Activated gamma-delta T cell treated with anti-CD3 and anti-CD28 coated beads, Interleukin-2, amount 50 U/mL, for 16 hours (primary cell): ENCODE measurements around the gene CNKSR3.

ENCODE experiments used
- DNase-seq: peaks from one replicate; pipeline ENCODE4 v3.0.0-alpha.2; 2020; ENCODE audit warnings: low read depth

CNKSR3 gene

DNA sequence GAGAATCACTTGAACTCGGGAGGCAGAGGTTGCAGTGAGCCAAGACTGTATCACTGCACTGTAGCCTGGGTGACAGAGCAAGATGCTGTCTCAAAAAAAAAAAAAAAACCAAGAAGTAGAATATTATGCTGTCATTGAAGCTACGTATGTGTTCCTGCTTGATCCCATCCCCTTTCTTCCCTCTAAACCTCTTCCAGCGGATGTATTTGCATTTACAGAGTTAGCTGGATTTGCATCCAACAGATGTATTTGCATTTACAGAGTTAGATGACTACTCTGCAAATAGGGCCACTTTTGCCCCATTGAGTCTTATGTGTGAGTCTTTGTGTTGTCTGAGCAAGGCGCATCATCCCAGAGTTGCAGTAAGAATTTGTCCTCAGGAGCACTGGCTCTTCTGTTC, 128.9 kb downstream of the CNKSR3 start:
- no peak for DNase-seq

- DNase-seq: no peak
Observed at GRCh38 chr6:154380741-154381140, 129.7 kb downstream of the CNKSR3 start.

DNA sequence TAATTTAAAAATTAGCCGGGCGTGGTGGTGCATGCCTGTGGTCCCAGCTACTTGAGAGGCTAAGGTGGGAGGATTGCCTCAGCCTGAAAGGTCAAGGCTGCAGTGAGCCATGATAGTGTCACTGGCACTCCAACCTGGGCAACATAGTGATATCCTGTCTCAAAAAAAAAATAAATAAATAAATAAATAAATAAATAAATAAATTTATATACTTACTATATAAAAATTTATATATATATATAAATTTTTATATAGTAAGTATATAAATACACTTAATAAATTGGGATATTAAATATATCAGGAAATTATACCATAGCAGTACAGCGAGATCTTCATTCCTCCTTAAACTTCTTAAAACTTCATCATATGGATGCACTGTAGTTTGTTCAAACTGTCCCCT, 130.9 kb downstream of the CNKSR3 start:
- no peak for DNase-seq

- DNase-seq: no peak
Observed at GRCh38 chr6:154378518-154378917, 132.0 kb downstream of the CNKSR3 start.

GRCh38 chr6:154377726-154378125, 132.8 kb downstream of the CNKSR3 start:
- DNase-seq: no peak

DNA sequence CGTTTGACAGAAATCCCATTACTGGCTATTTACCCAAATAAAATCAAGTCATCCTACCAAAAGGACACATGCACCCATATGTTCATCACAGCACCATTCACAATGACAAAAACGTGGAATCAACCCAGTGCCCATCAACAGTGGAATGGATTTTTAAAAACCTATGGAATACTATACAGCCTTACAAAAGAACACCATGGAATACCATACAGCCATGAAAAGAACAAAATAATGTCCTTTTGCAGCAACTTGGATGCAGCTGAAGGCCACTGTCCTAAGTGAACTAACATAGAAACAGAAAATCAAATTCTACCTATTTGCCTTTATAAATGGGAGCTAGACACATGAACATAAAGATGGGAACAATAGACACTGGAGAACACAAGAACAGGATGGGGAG, 136.5 kb downstream of the CNKSR3 start:
- DNase-seq: no peak

DNA sequence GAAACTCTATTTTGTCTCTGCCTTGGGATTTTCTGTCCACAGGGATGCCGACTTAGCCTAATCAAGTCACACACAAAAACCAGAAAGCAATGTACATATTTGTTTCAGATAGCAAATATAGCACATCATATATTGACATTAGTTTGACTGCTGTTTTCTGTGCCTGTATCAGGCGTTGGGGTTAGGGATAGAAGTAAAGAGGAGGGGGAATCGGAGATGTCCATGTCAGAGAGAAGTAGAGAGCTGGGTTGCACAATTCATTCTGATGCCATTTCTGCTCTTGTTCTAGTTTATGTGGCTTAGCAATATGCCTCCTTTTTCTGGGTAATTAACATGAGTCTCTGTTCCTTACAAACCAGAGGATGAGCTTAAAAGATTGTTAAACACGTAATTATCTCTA, 139.2 kb downstream of the CNKSR3 start:
- DNase-seq: no peak

DNA sequence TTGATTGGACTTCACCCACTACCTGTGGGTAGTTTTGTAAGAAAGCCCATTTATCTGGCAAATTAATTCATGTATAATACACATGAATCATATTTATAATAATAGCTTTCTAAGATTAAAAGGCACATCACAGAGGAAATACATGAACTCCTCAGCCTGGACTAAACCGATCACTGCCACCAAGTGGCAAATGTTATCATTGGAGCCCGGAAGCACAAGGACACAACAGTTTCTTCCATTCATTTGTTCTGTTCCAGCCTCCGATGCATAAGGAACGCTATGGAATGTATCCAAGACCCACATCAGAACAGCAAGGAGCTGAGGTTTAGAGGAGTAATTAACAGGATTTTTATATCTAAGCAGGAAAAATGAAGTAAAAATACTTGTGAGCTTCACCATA, 139.9 kb downstream of the CNKSR3 start:
- no peak for DNase-seq

- DNase-seq: no peak
Observed at GRCh38 chr6:154367839-154368695, 142.4 kb downstream of the CNKSR3 start.

DNA sequence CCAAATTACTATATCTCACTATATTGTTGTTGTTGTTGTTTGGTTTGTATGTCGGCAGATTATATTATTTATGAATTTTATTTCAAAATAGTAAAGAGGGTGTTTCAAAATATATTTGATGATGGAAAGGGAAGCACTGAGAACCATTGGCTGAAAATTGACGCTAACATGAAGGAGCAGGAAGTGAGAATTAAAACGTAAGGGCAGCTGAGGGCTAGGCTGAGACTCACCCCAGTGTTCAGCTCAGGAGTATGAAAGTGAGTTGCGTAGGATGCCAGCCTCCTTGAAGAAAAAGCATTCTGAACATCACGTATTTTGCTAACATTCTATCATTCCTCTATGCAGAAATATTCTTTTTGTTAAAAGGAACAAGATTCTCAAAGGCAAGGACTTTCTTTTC, 143.1 kb downstream of the CNKSR3 start:
- DNase-seq: no peak

DNA sequence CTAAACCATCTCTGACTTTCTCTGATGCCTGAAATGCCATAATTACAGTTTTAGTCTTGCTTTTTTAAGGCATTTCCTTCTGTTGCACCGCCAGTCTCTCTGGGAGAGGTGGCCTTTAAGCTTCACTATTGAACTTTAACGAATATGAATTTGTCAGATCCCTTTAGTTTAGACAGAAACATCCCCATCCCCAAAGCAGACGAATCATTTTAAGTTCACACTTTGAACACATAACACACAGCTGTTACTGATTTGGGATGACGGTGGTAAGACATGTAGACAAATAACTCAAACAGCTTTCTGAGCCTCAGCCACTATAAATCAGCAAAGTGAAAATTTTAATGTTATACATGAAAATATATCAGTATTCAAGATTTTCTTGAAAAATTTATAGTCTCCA, 146.7 kb downstream of the CNKSR3 start:
- no peak for DNase-seq

DNA sequence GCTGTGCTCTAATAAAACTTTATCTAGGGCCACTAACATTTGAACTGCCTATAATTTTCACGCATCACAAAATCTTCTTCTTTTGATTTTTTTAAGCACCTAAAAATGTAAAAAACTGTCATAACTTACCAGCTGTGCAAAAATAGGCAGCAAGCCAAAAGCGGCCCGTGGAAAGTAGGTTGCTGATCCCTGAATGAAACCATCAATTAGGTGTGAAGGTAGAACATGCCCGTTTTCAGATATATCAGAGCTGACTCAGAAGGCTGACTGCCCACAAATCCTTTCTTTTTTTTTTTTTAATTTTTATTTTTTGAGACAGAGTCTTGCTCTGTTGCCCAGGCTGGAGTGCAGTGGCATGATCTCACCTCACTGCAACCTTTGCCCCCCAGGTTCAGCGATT, 149.0 kb downstream of the CNKSR3 start:
- no peak for DNase-seq

DNA sequence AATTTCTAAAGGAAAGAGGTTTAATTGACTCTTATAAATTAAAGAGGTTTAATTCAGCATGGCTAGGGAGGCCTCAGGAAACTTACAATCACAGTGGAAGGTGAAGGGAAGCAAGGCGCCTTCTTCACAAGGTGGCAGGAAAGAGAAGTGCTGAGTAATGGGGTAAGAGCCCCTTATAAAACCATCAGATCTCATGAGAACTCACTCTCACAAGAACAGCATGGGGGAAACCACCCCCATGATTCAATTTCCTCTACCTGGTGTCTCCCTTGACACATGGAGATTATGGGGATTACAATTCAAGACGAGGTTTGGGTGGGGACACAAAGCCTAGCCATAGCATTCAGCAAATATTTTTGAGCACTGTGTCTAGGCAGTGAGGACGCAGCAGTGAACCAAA, 150.0 kb downstream of the CNKSR3 start:
- DNase-seq: no peak

DNA sequence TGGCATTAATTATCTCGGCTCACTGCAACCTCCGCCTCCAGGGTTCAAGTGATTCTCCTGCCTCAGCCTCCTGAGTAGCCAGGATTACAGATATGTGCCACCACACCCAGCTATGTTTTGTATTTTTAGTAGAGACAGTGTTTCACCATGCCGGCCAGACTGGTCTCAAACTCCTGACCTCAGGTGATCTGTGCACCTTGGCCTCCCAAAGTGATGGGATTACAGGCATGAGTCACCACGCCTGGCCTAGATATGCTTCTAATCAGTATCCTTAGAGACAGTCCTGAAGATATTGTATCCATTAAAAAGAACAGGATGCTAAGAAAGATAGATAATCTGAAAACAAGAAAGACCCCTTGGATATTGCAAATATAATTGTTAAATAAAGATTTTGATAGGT, 150.8 kb downstream of the CNKSR3 start:
- DNase-seq: no peak

DNA sequence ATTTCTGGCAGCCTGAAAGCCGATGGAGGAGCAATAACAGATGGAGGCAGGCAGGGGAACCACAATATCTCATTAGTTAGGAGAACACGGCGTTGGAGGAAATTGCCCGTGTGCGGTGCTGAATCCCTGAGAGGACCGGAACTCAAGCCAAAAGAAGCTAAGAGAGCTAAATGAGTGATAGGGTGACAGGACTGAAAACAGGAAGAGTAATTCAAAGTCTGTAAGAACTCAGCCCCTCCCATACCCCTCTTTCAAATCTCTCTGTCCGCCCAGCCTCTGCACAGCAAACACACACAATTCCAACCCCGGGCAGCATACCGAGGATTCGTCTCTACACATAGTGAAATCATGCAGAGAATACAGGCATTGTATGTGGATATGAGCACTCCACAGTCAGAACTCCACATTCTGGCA, 151.3 kb downstream of the CNKSR3 start:
- no peak for DNase-seq

DNA sequence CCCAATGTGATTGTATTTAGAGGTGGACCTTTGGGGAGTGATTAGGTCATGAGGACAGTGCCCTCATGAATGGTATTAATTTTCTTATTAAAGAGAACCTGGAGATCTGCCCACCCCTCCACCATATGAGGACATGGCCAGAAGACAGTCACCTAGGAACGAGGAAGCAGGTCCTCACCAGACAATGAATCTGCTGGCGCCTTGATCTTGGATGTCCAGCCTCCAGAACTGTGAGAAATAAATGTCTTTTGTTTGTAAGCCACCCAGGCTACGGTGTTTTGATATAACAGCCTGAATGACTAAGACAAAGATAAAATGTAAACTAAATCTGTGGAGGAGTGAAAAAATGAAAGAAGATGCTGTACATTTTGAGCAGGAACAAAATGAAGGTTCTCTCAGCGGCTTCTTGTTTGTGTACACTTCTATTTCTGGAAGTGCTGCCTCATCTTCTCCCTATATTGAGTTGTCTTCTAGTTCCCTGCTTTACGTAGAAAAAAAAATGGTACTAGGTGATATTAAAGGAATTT, 152.4 kb downstream of the CNKSR3 start:
- DNase-seq: no peak

DNA sequence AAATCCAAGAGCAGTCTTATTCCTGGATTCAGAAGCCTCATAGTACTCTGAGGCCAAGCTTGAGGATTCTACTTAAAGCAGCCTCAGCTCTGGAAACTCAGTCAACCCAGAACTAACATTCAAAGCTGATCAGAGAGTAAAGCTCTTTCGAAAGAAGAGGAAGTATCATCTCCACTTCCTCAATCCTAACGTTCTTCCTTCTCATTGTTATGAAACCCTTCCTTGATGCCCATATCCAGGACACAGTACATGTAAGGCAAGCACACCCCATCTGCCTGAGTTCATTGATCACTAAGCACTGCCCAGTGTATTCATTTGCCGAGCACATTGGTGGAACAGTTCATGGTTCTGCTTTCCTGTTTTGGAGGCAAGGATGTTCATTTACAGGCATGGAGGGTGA, 153.8 kb downstream of the CNKSR3 start, which contains the start of gene IPCEF1:
IPCEF1 (minus strand) TSS at position 114 of the 400 bp plus-strand sequence. CDS start 90,856 bp downstream, outside the sequence.
- DNase-seq: no peak

- DNase-seq: no peak
Observed at GRCh38 chr6:154356113-154356512, 154.4 kb downstream of the CNKSR3 start.

- no peak for DNase-seq
Observed at GRCh38 chr6:154354265-154354777, 156.2 kb downstream of the CNKSR3 start.

DNA sequence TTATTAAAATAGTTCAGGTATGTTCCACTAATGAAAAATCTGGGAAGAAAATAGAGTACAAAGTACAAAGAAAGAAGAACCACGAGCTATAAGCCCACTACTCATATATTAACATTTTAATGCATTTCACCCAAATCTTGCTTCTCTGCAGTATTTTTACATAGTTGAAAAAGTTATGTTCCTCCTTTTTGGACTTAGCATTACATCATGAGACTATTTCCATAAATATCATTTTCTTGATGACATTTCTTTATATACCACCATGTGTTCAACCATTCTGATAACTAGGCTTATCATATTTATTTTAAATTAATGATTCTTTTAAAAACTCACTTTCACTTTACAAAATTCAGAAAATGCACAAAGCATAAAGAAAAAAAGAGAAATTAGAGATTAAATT, 156.9 kb downstream of the CNKSR3 start:
- no peak for DNase-seq

GRCh38 chr6:154352898-154353585, 157.4 kb downstream of the CNKSR3 start:
- no peak for DNase-seq

DNA sequence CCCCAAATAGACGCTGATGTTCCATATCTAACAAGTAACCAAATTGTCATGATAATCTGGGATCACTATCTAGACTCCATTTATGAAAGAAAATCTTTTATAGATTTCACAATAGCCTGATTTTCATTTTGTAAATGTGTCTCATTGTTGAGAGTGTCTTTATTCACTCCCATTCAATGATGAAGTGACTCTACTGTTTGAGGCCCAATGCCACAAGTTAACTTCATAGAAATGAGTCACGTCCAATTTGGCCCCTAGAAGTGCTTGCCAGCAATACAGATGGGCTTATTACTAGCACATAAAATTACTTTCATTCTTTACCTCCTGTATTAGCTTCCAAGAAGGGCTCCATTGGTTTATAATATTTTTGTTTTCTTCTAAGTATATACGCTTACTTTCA, 160.2 kb downstream of the CNKSR3 start:
- no peak for DNase-seq

DNA sequence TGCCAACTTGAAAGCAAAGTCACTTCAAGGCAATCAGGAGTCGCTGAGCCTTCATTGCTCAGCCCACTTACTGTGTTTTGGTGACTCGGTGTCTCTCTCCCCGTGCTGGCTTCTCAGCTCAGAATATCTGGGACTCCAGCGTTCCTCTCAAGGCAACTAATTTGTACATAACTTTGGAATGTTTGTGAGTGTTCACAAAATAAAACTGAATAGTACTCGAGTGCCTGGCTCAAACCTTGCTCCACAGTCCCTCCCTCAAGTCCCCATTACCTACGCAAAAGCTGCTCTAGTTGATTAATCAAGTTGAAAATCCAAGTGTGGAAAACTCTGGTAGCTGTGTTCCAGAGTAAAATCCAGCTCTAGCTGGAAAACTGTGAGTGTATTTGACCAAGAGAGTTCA, 162.5 kb downstream of the CNKSR3 start:
- DNase-seq: no peak
